DND-41 (cell line): ENCODE measurements around the gene MTG1.
"Not testable (repeated sequence)": the region's sequence is repeated elsewhere in the genome, so short reads cannot be mapped to it uniquely, and the experiment has no call there.

Experiments used
- EZH2 ChIP-seq: IDR thresholded peaks from 3 replicates; pipeline ENCODE4 v1.6.1; 2012; ENCODE audit warnings: borderline replicate concordance, low read depth, mild to moderate bottlenecking, moderate library complexity, low read length, inconsistent platforms; ENCODE audit not compliant: severe bottlenecking
- TF ChIP-seq, protein P1 (sequence below): IDR thresholded peaks from 2 replicates; pipeline ENCODE4 v1.5.1; 2012; ENCODE audit warnings: borderline replicate concordance, low read length, moderate library complexity, mild to moderate bottlenecking; ENCODE audit not compliant: poor library complexity, severe bottlenecking; ENCODE audit errors: extremely low read depth

DNA sequence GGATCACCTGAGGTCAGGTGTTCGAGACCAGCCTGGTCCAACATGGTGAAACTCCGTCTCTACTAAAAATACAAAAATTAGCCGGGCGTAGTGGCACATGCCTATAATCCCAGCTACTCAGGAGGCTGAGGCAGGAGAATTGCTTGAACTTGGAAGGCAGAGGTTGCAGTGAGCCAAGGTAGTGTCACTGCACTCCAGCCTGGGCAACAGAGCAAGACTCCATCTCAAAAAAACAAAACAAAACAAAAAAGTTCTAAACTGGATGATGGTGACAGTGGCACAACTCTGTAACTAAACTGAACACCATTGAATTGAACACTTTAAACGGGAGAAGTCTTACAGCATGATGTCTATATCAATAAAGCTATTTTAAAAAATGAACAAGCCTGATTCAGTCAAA lies 17.8 kb upstream of the MTG1 start:
- TF ChIP-seq, protein P1, sequence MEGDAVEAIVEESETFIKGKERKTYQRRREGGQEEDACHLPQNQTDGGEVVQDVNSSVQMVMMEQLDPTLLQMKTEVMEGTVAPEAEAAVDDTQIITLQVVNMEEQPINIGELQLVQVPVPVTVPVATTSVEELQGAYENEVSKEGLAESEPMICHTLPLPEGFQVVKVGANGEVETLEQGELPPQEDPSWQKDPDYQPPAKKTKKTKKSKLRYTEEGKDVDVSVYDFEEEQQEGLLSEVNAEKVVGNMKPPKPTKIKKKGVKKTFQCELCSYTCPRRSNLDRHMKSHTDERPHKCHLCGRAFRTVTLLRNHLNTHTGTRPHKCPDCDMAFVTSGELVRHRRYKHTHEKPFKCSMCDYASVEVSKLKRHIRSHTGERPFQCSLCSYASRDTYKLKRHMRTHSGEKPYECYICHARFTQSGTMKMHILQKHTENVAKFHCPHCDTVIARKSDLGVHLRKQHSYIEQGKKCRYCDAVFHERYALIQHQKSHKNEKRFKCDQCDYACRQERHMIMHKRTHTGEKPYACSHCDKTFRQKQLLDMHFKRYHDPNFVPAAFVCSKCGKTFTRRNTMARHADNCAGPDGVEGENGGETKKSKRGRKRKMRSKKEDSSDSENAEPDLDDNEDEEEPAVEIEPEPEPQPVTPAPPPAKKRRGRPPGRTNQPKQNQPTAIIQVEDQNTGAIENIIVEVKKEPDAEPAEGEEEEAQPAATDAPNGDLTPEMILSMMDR: not testable (repeated sequence)
- not testable (repeated sequence) for TF ChIP-seq EZH2
